Type B pancreatic cell (in vitro differentiated cells): ENCODE results near the gene DPF3. TPM values are rescaled to one million over a fixed set of nuclear protein-coding genes. Genes with fewer than 3 reads are reported as not detected.

Experiments
- DNase-seq: peaks from one replicate; pipeline ENCODE4 v3.0.0; 2021; ENCODE audit warnings: mixed read lengths; ENCODE audit not compliant: unreplicated experiment; ENCODE audit errors: extremely low spot score
- H3K27ac Mint-ChIP-seq: 2 replicates; pipeline ENCODE4 v1.8.0; 2021; ENCODE audit warnings: mild to moderate bottlenecking, mixed read lengths
- H3K27me3 Mint-ChIP-seq: 2 replicates; pipeline ENCODE4 v1.8.0; 2021; ENCODE audit warnings: mixed read lengths
- H3K36me3 Mint-ChIP-seq: 2 replicates; pipeline ENCODE4 v1.8.0; 2021; ENCODE audit warnings: mixed read lengths
- H3K4me1 Mint-ChIP-seq: one replicate; pipeline ENCODE4 v1.8.0; 2021; ENCODE audit warnings: mixed read lengths; ENCODE audit not compliant: unreplicated experiment
- H3K4me3 Mint-ChIP-seq: 2 replicates; pipeline ENCODE4 v1.8.0; 2021; ENCODE audit warnings: mild to moderate bottlenecking, mixed read lengths
- H3K9me3 Mint-ChIP-seq: 2 replicates; pipeline ENCODE4 v1.8.0; 2021; ENCODE audit warnings: mixed read lengths
- CTCF ChIP-seq: fragments of 200-600 bp; sonication (generic); conservative IDR thresholded peaks from 2 replicates; pipeline ENCODE4 v1.5.0; 2021; ENCODE audit warnings: antibody characterized with exemption, mild to moderate bottlenecking
- total RNA-seq: library from RNA; stranded (reverse); gene quantifications from 2 replicates; pipeline ENCODE4 v1.2.1, GENCODE V29; 2021; ENCODE audit warnings: low replicate concordance

Gene DPF3
- total RNA-seq, 1 donor from 2014 or later, result 4.5 TPM

- no peak overlapping the region for H3K27ac Mint-ChIP-seq
- TF ChIP-seq CTCF, result no peak
Observed at GRCh38 chr14:72731252-72732020, 162.5 kb downstream of the DPF3 start.

GRCh38 chr14:72730468-72730867 is 163.4 kb downstream of the DPF3 start:
- H3K27me3 Mint-ChIP-seq, result peaks cover 26% of the 10 kb centered on the region
- H3K36me3 Mint-ChIP-seq, result peaks cover 10% of the 10 kb centered on the region
- H3K27ac Mint-ChIP-seq, result no peak overlapping the region
- peaks cover 5% of the 10 kb centered on the region for H3K4me1 Mint-ChIP-seq
- no peak for DNase-seq
- no peak for TF ChIP-seq CTCF
- no peaks in the 10 kb centered on the region for H3K9me3 Mint-ChIP-seq
- H3K4me3 Mint-ChIP-seq, result no peak overlapping the region

More at GRCh38 chr14:72731252-72732020, 162.5 kb downstream of the DPF3 start:
- peaks cover 5% of the 10 kb centered on the region for H3K4me1 Mint-ChIP-seq
- no peak overlapping the region for H3K4me3 Mint-ChIP-seq
- H3K27me3 Mint-ChIP-seq, result peaks cover 26% of the 10 kb centered on the region
- DNase-seq, result no peak
- peaks cover 10% of the 10 kb centered on the region for H3K36me3 Mint-ChIP-seq
- no peaks in the 10 kb centered on the region for H3K9me3 Mint-ChIP-seq

- peaks cover 6% of the 10 kb centered on the region for H3K27me3 Mint-ChIP-seq
- DNase-seq, result no peak
- no peak overlapping the region for H3K4me3 Mint-ChIP-seq
- peaks cover 10% of the 10 kb centered on the region for H3K36me3 Mint-ChIP-seq
- peaks cover 4% of the 10 kb centered on the region for H3K9me3 Mint-ChIP-seq
- no peak overlapping the region for H3K27ac Mint-ChIP-seq
- no peak for TF ChIP-seq CTCF
- peaks cover 10% of the 10 kb centered on the region for H3K4me1 Mint-ChIP-seq
Observed at GRCh38 chr14:72726444-72726843, 167.5 kb downstream of the DPF3 start.

- Mint-ChIP-seq H3K4me1 (peaks cover 10% of the 10 kb centered on the region), H3K4me3 (no peak overlapping the region), H3K36me3 (peaks cover 10% of the 10 kb centered on the region), H3K9me3 (peaks cover 4% of the 10 kb centered on the region), H3K27me3 (peaks cover 6% of the 10 kb centered on the region), H3K27ac (no peak overlapping the region)
- DNase-seq, result no peak
- TF ChIP-seq CTCF, result no peak
Observed at GRCh38 chr14:72723858-72724530, 169.9 kb downstream of the DPF3 start.

- peaks cover 10% of the 10 kb centered on the region for H3K4me1 Mint-ChIP-seq
Observed at GRCh38 chr14:72722201-72722785, 171.6 kb downstream of the DPF3 start.

More at GRCh38 chr14:72722201-72722785, 171.6 kb downstream of the DPF3 start:
- no peak overlapping the region for H3K27ac Mint-ChIP-seq
- no peaks in the 10 kb centered on the region for H3K36me3 Mint-ChIP-seq
- DNase-seq, result no peak
- no peak overlapping the region for H3K4me3 Mint-ChIP-seq
- TF ChIP-seq CTCF, result no peak
- H3K9me3 Mint-ChIP-seq, result peaks cover 4% of the 10 kb centered on the region
- no peaks in the 10 kb centered on the region for H3K27me3 Mint-ChIP-seq
